Peyer's patch (tissue), 4 donors: ENCODE data around the gene NME7. TPM values are rescaled to one million over a fixed set of nuclear protein-coding genes. Genes with fewer than 3 reads are reported as not detected.

Source experiments
- DNase-seq, 3 donors: peaks; one replicate each; pipeline ENCODE4 v3.0.0-alpha.2; 2017 to 2019
- H3K27ac ChIP-seq, 4 donors: fragments of 200-600 bp; sonication (generic); one replicate each; pipeline ENCODE4 v1.5.1; 2016 to 2019
- H3K27me3 ChIP-seq, 2 donors: fragments of 200-600 bp; sonication (generic); one replicate each; pipeline ENCODE4 v1.5.1; 2019
- H3K36me3 ChIP-seq, 3 donors: fragments of 200-600 bp; sonication (generic); one replicate each; pipeline ENCODE4 v1.5.1; 2016 to 2019
- H3K4me1 ChIP-seq, 4 donors: fragments of 200-600 bp; sonication (generic); one replicate each; pipeline ENCODE4 v1.5.1; 2016 to 2019
- H3K4me3 ChIP-seq, 4 donors: fragments of 200-600 bp; sonication (generic); 1 replicate in 3 of 4; 2 replicates in 1 of 4; pipeline ENCODE4 v1.5.1; 2016 to 2019; ENCODE audit warnings: mild to moderate bottlenecking in 1 of 4
- H3K9me3 ChIP-seq, 4 donors: fragments of 200-600 bp; sonication (generic); one replicate each; pipeline ENCODE4 v1.5.1; 2016 to 2019; ENCODE audit warnings: mild to moderate bottlenecking in 1 of 4
- CTCF ChIP-seq, 6 experiments: fragments of 450-650 bp in 4 of 6; fragments of 200-600 bp in 2 of 6; sonication (generic) in 1 of 6; IDR thresholded peaks; one replicate each; pipeline ENCODE4 v1.5.1; 2017 to 2019; ENCODE audit warnings: antibody characterized with exemption in 6 of 6, mild to moderate bottlenecking in 3 of 6, moderate library complexity in 1 of 6
- POLR2A ChIP-seq, 2 donors: fragments of 450-650 bp; IDR thresholded peaks; one replicate each; pipeline ENCODE4 v1.5.1; 2017; ENCODE audit warnings: antibody characterized with exemption in 2 of 2, mild to moderate bottlenecking in 2 of 2, moderate library complexity in 2 of 2
- total RNA-seq, 4 donors: library from RNA; depleted of rRNA; stranded (reverse); fragments of >200 nt; gene quantifications; one replicate each; pipeline ENCODE4 v1.1.0, GENCODE V29; 2016

NME7 gene
- total RNA-seq, 4 donors from 2014 or later: 3.3 to 12.7 (median 4.6) TPM

- DNase-seq: peak in 2 of 3 donors; percentile 60 to 73
- TF ChIP-seq POLR2A (IDR thresholded peaks at IDR 0.05) (no peak), CTCF (IDR thresholded peaks at IDR 0.05) (peak in 4 of 6 experiments; percentile 11 to 75 (median 54))
These were observed 258.6 kb downstream of the NME7 start for GRCh38 chr1:169108863-169109560.

GRCh38 chr1:169108223-169108622, 259.4 kb downstream of the NME7 start:
- peak overlapping the region; percentile 42 to 94 (median 91) for H3K27ac ChIP-seq
- no peak for DNase-seq
- H3K4me1 ChIP-seq: peaks cover 0 to 22% (median 3%) of the 10 kb centered on the region in 4 donors
- H3K36me3 ChIP-seq: peaks cover 0 to 22% (median 0%) of the 10 kb centered on the region in 3 donors
- H3K4me3 ChIP-seq: peak overlapping the region in 3 of 4 donors; percentile 63 to 97 (median 89)
- no peaks in the 10 kb centered on the region for H3K27me3 ChIP-seq
- no peak for TF ChIP-seq CTCF (IDR thresholded peaks at IDR 0.05)
- no peak for TF ChIP-seq POLR2A (IDR thresholded peaks at IDR 0.05)
- no peaks in the 10 kb centered on the region for H3K9me3 ChIP-seq

More at GRCh38 chr1:169108863-169109560, 258.6 kb downstream of the NME7 start:
- Histone ChIP-seq H3K36me3 (peaks cover 0 to 30% (median 0%) of the 10 kb centered on the region in 3 donors), H3K27me3 (no peaks in the 10 kb centered on the region), H3K4me3 (peak overlapping the region in 3 of 4 donors; percentile 63 to 97 (median 89)), H3K4me1 (peaks cover 0 to 28% (median 3%) of the 10 kb centered on the region in 4 donors), H3K27ac (peak overlapping the region; percentile 21 to 94 (median 91)), H3K9me3 (no peaks in the 10 kb centered on the region)

- Histone ChIP-seq H3K4me1 (peaks cover 0 to 17% (median 3%) of the 10 kb centered on the region in 4 donors), H3K4me3 (peak overlapping the region; percentile 63 to 97 (median 90)), H3K27ac (peak overlapping the region; percentile 42 to 94 (median 91)), H3K27me3 (no peaks in the 10 kb centered on the region), H3K36me3 (peaks cover 0 to 17% (median 0%) of the 10 kb centered on the region in 3 donors), H3K9me3 (no peaks in the 10 kb centered on the region)
- no peak for DNase-seq
- TF ChIP-seq CTCF (IDR thresholded peaks at IDR 0.05) (no peak), POLR2A (IDR thresholded peaks at IDR 0.05) (no peak)
These were observed 259.9 kb downstream of the NME7 start for GRCh38 chr1:169107603-169108208.

GRCh38 chr1:169106921-169107602, 260.5 kb downstream of the NME7 start:
- no peak for TF ChIP-seq POLR2A (IDR thresholded peaks at IDR 0.05)
- no peak for TF ChIP-seq CTCF (IDR thresholded peaks at IDR 0.05)
- Histone ChIP-seq H3K27me3 (no peaks in the 10 kb centered on the region), H3K4me3 (peak overlapping the region; percentile 63 to 97 (median 90)), H3K9me3 (no peaks in the 10 kb centered on the region), H3K4me1 (peaks cover 0 to 11% (median 3%) of the 10 kb centered on the region in 4 donors), H3K36me3 (peaks cover 0 to 11% (median 0%) of the 10 kb centered on the region in 3 donors), H3K27ac (peak overlapping the region; percentile 83 to 94 (median 91))
- DNase-seq: peak in 1 of 3 donors; percentile 52

- TF ChIP-seq CTCF (IDR thresholded peaks at IDR 0.05) (peak; percentile 58 to 77 (median 71)), POLR2A (IDR thresholded peaks at IDR 0.05) (peak; percentile 99 to 100)
- H3K27ac ChIP-seq: peak within 1 kb of the TSS; percentile 83 to 94 (median 91)
- peaks cover 0 to 6% (median 2%) of the 10 kb centered on the region in 4 donors for H3K4me1 ChIP-seq
- H3K4me3 ChIP-seq: peak within 1 kb of the TSS; percentile 63 to 97 (median 90)
- H3K36me3 ChIP-seq: peaks cover 0 to 3% (median 0%) of the 10 kb centered on the region in 3 donors
- H3K9me3 ChIP-seq: no peaks in the 10 kb centered on the region
- DNase-seq: peak; percentile 82 to 96 (median 95)
- H3K27me3 ChIP-seq: no peaks in the 10 kb centered on the region
These were observed 261.3 kb downstream of the NME7 start, which contains the start of gene ATP1B1 for GRCh38 chr1:169106095-169106920. ATP1B1 (plus strand) TSS chr1:169106690; CDS start chr1:169106830, 140 bp downstream.
